Adipocyte (in vitro differentiated cells): ENCODE data around the gene AQP1.

Experiments used
- DNase-seq: peaks from one replicate; pipeline ENCODE4 v3.0.0-alpha.2; 2015; ENCODE audit warnings: low read depth
- H3K27me3 ChIP-seq: replicated peaks from 2 replicates; pipeline ENCODE4 v1.7.0; 2013; ENCODE audit warnings: mild to moderate bottlenecking, low read length, moderate library complexity; ENCODE audit not compliant: control insufficient read depth, insufficient read depth
- H3K36me3 ChIP-seq: 2 replicates; pipeline ENCODE4 v1.7.0; 2013; ENCODE audit warnings: low read length, mild to moderate bottlenecking, moderate library complexity; ENCODE audit not compliant: control insufficient read depth, insufficient read depth, severe bottlenecking
- H3K4me1 ChIP-seq: 2 replicates; pipeline ENCODE4 v1.7.0; 2013; ENCODE audit warnings: mild to moderate bottlenecking, low read length, moderate library complexity; ENCODE audit not compliant: control insufficient read depth, insufficient read depth
- H3K4me3 ChIP-seq: 2 replicates; pipeline ENCODE4 v1.7.0; 2013; ENCODE audit warnings: mild to moderate bottlenecking, low read length, moderate library complexity
- H3K9ac ChIP-seq: 2 replicates; pipeline ENCODE4 v1.7.0; 2013; ENCODE audit warnings: mild to moderate bottlenecking, low read length, moderate library complexity
- H3K9me3 ChIP-seq: 2 replicates; pipeline ENCODE4 v1.7.0; 2013; ENCODE audit warnings: mild to moderate bottlenecking, low read length, moderate library complexity; ENCODE audit not compliant: control insufficient read depth

Gene AQP1

DNA sequence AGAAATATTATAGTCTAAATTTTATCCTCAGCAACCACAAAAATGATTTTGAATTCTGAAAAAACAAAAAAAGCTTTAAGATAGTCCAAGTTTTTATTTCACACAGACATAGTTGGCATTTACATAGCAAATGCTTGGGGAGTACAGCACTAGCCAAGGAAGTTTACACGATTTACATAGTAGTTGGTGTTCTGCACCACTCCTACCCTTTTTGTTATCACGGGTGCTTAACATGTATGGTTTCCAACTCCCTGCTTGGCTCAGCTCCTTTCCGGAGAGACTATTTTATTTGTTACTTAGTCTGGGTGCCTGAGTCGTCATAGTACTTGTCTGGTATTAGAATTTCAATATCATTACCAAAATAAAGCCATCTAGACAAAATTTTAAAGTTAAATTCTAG lies 43.3 kb downstream of the AQP1 start:
- no peaks in the 10 kb centered on the region for H3K4me1 ChIP-seq
- no peaks in the 10 kb centered on the region for H3K36me3 ChIP-seq
- H3K9ac ChIP-seq, result no peak overlapping the region
- no peak overlapping the region for H3K4me3 ChIP-seq
- no peak for DNase-seq
- peaks cover 36% of the 10 kb centered on the region for H3K9me3 ChIP-seq
- peaks cover 2% of the 10 kb centered on the region for H3K27me3 ChIP-seq

DNA sequence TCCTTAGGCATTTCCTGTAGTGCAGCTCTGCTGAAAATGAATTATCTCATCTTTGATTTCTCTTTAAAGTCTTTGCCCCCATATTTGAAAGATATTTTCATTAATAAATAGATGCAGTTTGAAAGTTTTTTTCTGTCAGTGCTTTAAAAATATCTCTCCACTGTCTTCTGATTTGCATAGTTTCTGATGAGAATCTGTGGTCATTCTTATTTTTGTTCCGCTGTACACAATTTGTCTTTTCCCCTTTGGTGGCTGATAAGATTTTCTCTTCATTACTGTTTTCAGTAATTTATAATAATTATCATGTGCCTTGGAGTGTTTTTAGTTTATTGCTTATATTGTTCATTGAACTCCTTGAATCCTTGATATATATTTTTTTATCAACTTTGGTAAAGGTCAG lies 45.1 kb downstream of the AQP1 start:
- no peak overlapping the region for H3K4me3 ChIP-seq
- H3K36me3 ChIP-seq, result no peaks in the 10 kb centered on the region
- peaks cover 31% of the 10 kb centered on the region for H3K9me3 ChIP-seq
- no peaks in the 10 kb centered on the region for H3K27me3 ChIP-seq
- H3K9ac ChIP-seq, result no peak overlapping the region
- no peaks in the 10 kb centered on the region for H3K4me1 ChIP-seq
- no peak for DNase-seq

DNA sequence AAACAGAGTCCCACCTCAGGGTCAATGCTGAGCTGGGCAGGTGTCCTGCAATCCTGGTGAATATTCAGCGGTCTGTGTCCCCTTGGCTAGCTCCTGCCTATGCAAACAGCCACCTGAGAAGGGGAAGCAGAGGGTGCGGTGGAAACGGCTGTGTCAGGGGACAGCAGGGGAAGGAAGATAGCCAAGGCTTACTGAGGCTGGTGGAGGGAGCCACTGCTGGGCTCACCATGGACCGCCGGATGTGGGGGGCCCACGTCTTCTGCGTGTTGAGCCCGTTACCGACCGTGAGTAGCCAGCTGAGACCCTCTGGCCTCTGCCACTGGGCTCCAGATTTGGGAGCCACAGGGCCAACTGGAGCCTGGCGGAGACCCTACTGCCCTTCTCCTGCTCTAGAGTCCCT lies 52.2 kb downstream of the AQP1 start, which contains the start of gene GHRHR:
TSS of gene GHRHR (plus strand) at position 112 of the 400 bp plus-strand sequence. CDS start at position 228, 116 bp downstream.
- no peak for DNase-seq
- Histone ChIP-seq H3K36me3 (no peaks in the 10 kb centered on the region), H3K27me3 (peaks cover 40% of the 10 kb centered on the region), H3K4me1 (no peaks in the 10 kb centered on the region), H3K4me3 (no peak within 1 kb of the TSS), H3K9ac (no peak within 1 kb of the TSS), H3K9me3 (peaks cover 3% of the 10 kb centered on the region)

DNA sequence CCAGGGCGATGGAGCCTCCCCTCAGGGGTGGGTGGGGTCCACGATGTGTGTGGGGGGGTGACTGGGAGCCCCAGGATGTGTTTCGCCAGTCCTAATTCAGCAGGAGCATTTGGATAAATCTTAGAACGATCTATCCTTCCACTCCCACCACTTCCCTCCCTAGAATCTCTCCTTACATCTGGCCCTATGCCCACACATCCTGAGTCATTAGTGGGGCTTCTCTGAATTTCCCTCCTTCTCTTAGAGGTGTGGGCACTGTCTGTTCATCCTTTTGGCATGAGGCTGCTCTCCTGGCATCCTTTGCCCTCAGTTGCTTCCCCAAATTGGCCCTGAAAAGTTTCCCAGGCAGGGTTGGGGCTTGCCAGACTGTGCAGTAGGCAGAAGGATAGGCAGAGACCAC lies 53.7 kb downstream of the AQP1 start:
- Histone ChIP-seq H3K4me3 (no peak overlapping the region), H3K9me3 (peaks cover 3% of the 10 kb centered on the region), H3K36me3 (no peaks in the 10 kb centered on the region), H3K9ac (no peak overlapping the region), H3K27me3 (peaks cover 40% of the 10 kb centered on the region), H3K4me1 (no peaks in the 10 kb centered on the region)
- no peak for DNase-seq

DNA sequence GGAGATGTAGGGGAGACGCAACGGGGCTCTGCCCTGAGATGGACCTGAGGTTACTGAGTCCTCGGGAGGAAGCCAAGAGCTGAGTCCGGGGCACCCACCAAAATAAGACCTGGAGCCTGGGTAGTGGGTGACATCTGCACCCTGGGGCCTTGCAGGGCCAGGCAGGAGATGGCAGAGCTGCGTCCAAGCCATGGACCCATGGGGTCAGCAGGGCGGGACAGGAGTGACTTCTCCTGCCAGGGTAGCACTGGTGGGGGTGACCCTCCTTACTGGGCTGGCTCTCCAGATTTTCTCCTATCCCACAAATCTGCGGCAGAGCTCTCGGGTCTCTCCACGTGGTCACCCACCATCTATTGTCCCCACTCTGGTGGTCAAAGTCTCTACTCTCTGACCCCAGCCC lies 54.2 kb downstream of the AQP1 start:
- DNase-seq, result no peak
- peaks cover 44% of the 10 kb centered on the region for H3K27me3 ChIP-seq

DNA sequence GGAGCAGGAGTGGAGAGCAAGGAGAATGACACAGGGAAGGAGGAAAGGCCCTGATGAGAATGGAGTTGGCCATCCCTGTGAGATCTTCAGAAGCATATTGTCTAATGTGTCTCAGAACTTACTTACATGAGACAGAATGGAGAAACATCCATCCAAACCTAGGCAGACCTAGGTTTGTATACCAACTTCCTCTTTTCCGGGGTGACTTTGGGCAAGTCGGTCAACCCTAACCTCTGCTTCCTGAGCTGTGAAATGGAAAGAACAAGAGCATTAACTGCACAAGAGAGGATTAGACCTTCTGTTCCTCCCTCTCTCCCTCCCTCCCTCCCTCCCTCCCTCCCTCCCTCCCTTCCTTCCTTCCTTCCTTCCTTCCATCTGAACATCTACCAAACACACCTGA lies 56.6 kb downstream of the AQP1 start:
- Histone ChIP-seq H3K4me1 (no peaks in the 10 kb centered on the region), H3K4me3 (no peak overlapping the region), H3K27me3 (peaks cover 61% of the 10 kb centered on the region), H3K36me3 (no peaks in the 10 kb centered on the region), H3K9ac (no peak overlapping the region), H3K9me3 (no peaks in the 10 kb centered on the region)
- DNase-seq, result no peak

More for the DNA sequence above, 54.2 kb downstream of the AQP1 start:
- Histone ChIP-seq H3K4me3 (no peak overlapping the region), H3K9ac (no peak overlapping the region), H3K4me1 (no peaks in the 10 kb centered on the region), H3K9me3 (peaks cover 3% of the 10 kb centered on the region), H3K36me3 (no peaks in the 10 kb centered on the region)

DNA sequence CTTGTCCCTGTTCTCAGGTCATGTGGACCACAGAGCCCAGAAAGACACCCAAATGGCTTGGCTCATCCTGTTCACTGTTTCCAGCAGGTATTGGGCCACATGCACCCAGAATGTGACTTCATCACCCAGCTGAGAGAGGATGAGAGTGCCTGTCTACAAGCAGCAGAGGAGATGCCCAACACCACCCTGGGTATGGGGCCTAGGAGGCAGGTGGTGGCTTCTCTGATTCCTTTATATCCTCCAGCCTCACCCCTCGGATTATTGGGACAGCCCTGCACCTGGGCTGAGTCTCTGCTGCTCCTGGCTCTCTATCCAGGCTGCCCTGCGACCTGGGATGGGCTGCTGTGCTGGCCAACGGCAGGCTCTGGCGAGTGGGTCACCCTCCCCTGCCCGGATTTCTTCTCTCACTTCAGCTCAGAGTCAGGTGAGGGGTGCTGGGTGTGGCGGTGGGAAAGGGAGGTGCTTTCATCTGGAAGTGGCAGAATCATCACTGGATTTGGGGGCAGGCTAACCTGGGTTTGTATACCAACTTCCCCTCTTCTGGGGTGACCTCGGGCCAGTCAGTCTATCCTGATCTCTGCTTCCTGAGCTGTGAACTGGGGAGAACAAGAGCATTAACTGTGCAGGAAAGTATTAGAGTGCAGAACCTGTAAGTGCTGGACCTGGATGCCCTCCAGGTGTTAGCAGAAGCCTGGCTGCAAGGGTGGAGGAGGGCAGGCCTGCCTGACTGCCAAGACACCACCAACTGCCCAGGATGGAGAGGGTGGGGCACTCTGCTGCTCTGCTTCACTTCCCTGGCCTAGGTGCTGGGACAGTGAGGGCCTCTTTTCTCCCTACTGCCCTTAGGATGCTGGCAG lies 57.3 kb downstream of the AQP1 start:
- H3K9ac ChIP-seq, result no peak overlapping the region
- no peak for DNase-seq
- H3K9me3 ChIP-seq, result no peaks in the 10 kb centered on the region
- H3K4me3 ChIP-seq, result no peak overlapping the region
- H3K27me3 ChIP-seq, result peaks cover 56% of the 10 kb centered on the region
- H3K4me1 ChIP-seq, result no peaks in the 10 kb centered on the region
- no peaks in the 10 kb centered on the region for H3K36me3 ChIP-seq

DNA sequence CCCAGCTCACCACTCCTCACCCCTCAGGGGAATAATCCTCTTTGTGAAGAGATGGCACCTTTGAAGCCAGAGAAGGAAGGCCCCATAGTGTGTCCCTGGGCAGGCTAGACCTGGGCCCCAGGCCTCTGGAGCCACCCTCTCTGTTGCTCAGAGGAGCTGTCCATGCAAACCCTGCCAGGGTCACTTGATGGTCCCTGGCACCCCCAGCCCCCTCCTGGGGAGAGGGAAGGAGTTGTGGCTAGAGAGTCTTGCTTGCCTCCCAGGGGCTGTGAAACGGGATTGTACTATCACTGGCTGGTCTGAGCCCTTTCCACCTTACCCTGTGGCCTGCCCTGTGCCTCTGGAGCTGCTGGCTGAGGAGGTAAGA lies 57.9 kb downstream of the AQP1 start:
- no peaks in the 10 kb centered on the region for H3K4me1 ChIP-seq
- H3K9ac ChIP-seq, result no peak overlapping the region
- no peaks in the 10 kb centered on the region for H3K9me3 ChIP-seq
- peaks cover 50% of the 10 kb centered on the region for H3K27me3 ChIP-seq
- H3K36me3 ChIP-seq, result no peaks in the 10 kb centered on the region
- no peak overlapping the region for H3K4me3 ChIP-seq
- DNase-seq, result no peak

DNA sequence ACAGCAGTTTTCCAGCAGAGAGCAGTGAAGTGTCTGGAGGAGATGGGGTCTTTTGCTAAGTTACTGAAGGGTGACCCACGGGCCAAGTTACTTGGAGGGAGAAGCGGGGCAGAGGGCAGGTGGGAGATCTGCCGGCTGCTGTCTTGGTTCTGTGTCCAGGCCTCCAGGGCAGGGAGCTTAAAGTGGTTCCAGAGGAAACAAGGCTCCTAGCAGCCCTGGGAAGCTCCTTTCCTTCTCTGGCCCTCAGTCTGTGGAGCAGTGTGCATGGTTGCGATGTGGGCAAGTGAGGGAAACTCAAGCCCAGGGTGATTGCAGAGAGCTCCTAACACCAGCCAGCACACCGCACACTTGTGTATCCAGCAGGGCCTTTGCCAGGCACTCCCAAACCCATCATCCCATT lies 58.4 kb downstream of the AQP1 start:
- Histone ChIP-seq H3K27me3 (peaks cover 50% of the 10 kb centered on the region), H3K9ac (no peak overlapping the region), H3K4me3 (no peak overlapping the region), H3K36me3 (no peaks in the 10 kb centered on the region), H3K4me1 (no peaks in the 10 kb centered on the region), H3K9me3 (no peaks in the 10 kb centered on the region)
- DNase-seq, result no peak

DNA sequence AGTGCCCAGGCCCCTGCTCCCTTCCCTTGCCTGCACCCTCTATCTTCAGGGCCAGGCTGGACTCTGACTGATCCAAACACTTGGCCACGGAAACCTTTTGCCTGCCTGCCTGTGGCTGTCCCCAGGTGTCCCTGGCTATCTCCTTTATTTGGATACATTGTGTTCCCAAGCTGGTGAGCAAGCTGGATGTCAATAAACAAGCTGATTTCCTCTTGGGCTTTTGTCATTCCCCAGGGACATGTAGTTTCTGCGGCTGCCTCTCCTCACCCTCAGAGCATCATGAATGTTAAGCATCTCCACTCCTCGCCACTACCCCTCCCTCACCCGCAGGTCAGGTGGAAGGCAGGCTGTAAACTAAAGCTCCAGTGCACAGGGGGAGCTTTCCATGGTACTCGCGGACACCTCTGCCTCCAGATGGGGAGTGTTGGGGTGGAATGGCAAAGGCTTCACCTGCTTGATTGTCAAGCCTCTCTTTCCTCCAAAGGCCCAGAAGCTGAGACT lies 59.0 kb downstream of the AQP1 start:
- no peak overlapping the region for H3K9ac ChIP-seq
- H3K4me1 ChIP-seq, result no peaks in the 10 kb centered on the region
- H3K27me3 ChIP-seq, result peaks cover 47% of the 10 kb centered on the region
- no peaks in the 10 kb centered on the region for H3K36me3 ChIP-seq
- no peak for DNase-seq
- H3K4me3 ChIP-seq, result no peak overlapping the region
- no peaks in the 10 kb centered on the region for H3K9me3 ChIP-seq

DNA sequence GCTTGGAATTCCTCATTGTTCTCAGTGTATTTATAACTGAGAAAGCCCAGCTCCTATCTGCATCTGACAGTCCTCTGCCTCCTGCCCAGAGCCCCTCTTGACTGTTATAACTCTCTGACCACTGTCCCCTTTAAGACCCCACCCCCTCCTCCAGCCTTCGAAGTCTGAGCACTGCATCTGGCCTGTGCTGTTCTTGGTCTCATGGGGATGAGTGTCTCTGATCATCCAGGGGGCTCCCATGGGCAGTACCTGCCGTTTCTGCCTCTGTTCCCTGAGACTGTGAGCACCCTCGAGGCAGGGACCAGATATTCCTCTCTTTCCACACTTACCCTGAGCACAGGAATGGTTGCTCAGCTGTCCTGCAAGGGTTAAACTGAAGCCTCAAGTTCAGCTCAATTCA lies 59.8 kb downstream of the AQP1 start:
- H3K4me3 ChIP-seq, result no peak overlapping the region
- H3K9me3 ChIP-seq, result no peaks in the 10 kb centered on the region
- no peaks in the 10 kb centered on the region for H3K36me3 ChIP-seq
- H3K4me1 ChIP-seq, result no peaks in the 10 kb centered on the region
- H3K9ac ChIP-seq, result no peak overlapping the region
- peaks cover 43% of the 10 kb centered on the region for H3K27me3 ChIP-seq
- DNase-seq, result no peak
